Small intestine (tissue), 7 donors: ENCODE data around the gene KRTAP5-9. TPM values are rescaled to one million over a fixed set of nuclear protein-coding genes. Genes with fewer than 3 reads are reported as not detected.
"Not testable (repeated sequence)": the region's sequence is repeated elsewhere in the genome, so short reads cannot be mapped to it uniquely, and the experiment has no call there.

Experiments used
- DNase-seq, 2 donors: peaks; one replicate each; pipeline versions ENCODE4 v3.0.0 to v3.0.0-alpha.2; 2013
- FAIRE-seq: peaks from 2 replicates; lab custom pipeline; 2012; peaks lifted over from hg19 to GRCh38; lab: Jason Lieb, UNC
- H3K27ac ChIP-seq, 3 donors: one replicate each; pipeline ENCODE4 v1.5.1; 2013; ENCODE audit warnings: low read length in 2 of 3, mild to moderate bottlenecking in 2 of 3, control low read depth in 1 of 3, inconsistent platforms in 1 of 3, low read depth in 1 of 3, moderate library complexity in 1 of 3
- H3K27me3 ChIP-seq, 3 donors: one replicate each; pipeline ENCODE4 v1.6.1; 2013; ENCODE audit warnings: low read length in 3 of 3, inconsistent platforms in 1 of 3; ENCODE audit not compliant: control insufficient read depth in 3 of 3, insufficient read depth in 3 of 3
- H3K36me3 ChIP-seq, 3 donors: one replicate each; pipeline ENCODE4 v1.6.1; 2013; ENCODE audit warnings: low read length in 3 of 3, inconsistent platforms in 1 of 3, low read depth in 1 of 3, mild to moderate bottlenecking in 1 of 3, moderate library complexity in 1 of 3; ENCODE audit not compliant: control insufficient read depth in 3 of 3, insufficient read depth in 2 of 3
- H3K4me1 ChIP-seq, 3 donors: one replicate each; pipeline ENCODE4 v1.6.1; 2013; ENCODE audit warnings: low read length in 2 of 3, inconsistent platforms in 1 of 3, low read depth in 1 of 3, mild to moderate bottlenecking in 1 of 3, moderate library complexity in 1 of 3; ENCODE audit not compliant: control insufficient read depth in 3 of 3, insufficient read depth in 2 of 3
- H3K4me3 ChIP-seq, 3 donors: one replicate each; pipeline ENCODE4 v1.5.1; 2013; ENCODE audit warnings: low read length in 3 of 3, control low read depth in 1 of 3, inconsistent platforms in 1 of 3, low read depth in 1 of 3, mild to moderate bottlenecking in 1 of 3, moderate library complexity in 1 of 3
- H3K9me3 ChIP-seq, 2 donors: one replicate each; pipeline ENCODE4 v1.6.1; 2013; ENCODE audit warnings: low read depth in 1 of 2, low read length in 1 of 2; ENCODE audit not compliant: control insufficient read depth in 2 of 2, insufficient read depth in 1 of 2
- WGBS, 3 donors: extraction: QIAGEN DNeasy Blood & Tissue Kit; methylation state at CpG; one replicate each; pipeline ENCODE4 v1.1.7; 2013; 5-methylcytosine and 5-hydroxymethylcytosine counted together
- polyA plus RNA-seq, 4 donors: library from polyadenylated mRNA; stranded (reverse) in 3 of 4; unstranded in 1 of 4; fragments of 200-250 nt in 3 of 4; fragments of 120-200 nt in 1 of 4; gene quantifications; one replicate each; pipeline versions ENCODE4 v1.2.1 to v1.2.3, GENCODE V29; 2013
- donor health status: healthy with polysubstance abuse.
- donor health status: control.
- donor health status: control.
- donor health status: Bipolar disorder and iron deficiency.
- donor health status: healthy.

The KRTAP5-9 gene
- polyA plus RNA-seq, 4 donors, result 0.31 to 0.67 (median 0.50) TPM; not detected in 1

DNA sequence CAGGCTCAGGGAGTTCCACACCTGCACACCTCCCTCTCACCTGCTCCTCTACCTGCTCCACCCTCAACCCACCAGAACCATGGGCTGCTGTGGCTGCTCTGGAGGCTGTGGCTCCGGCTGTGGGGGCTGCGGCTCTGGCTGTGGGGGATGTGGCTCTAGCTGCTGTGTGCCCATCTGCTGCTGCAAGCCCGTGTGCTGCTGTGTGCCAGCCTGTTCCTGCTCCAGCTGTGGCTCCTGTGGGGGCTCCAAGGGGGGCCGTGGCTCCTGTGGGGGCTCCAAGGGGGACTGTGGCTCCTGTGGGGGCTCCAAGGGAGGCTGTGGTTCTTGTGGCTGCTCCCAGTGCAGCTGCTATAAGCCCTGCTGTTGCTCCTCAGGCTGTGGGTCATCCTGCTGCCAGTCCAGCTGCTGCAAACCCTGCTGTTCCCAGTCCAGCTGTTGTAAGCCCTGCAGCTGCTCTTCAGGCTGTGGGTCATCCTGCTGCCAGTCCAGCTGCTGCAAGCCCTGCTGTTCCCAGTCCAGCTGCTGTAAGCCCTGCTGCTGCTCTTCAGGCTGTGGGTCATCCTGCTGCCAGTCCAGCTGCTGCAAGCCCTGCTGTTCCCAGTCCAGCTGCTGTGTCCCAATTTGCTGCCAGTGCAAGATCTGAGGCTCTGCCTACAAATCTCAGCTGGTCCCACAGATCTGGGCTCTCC is 10.1 kb upstream of the KRTAP5-9 start, which contains the start of gene KRTAP5-8:
Gene KRTAP5-8 (plus strand): TSS at position 49 of the 689 bp plus-strand sequence. CDS start 31 bp downstream, at position 80.
- not testable (repeated sequence) for FAIRE-seq, H3K27ac ChIP-seq, H3K9me3 ChIP-seq, H3K36me3 ChIP-seq, DNase-seq, H3K4me3 ChIP-seq, H3K27me3 ChIP-seq
- H3K4me1 ChIP-seq, result peaks cover 0 to 16% (median 0%) of the 10 kb centered on the region in 3 donors
- WGBS, 3 donors, result 64 to 81% (median 68%) methylated on average over 3 to 4 of the region's 4 CpGs

DNA sequence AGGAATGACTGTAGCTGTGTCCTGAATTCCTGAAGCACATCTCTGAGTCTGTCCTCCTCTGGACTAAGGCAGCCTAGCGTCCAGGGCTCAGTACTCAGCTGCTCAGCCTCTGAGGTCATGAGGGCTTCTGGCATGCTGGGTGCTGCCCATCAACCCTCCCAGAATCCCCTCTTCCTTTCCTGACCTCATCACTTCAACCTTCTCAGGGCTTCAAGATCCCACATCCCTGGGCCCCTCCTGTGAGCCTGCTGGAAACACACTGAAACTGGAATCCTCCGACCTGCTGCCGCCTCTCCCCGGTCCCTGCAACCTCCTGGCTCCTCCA is 9.6 kb upstream of the KRTAP5-9 start:
- WGBS, 3 donors, result 86 to 95% (median 93%) methylated on average over 4 of the region's 4 CpGs
- FAIRE-seq, result no peak

DNA sequence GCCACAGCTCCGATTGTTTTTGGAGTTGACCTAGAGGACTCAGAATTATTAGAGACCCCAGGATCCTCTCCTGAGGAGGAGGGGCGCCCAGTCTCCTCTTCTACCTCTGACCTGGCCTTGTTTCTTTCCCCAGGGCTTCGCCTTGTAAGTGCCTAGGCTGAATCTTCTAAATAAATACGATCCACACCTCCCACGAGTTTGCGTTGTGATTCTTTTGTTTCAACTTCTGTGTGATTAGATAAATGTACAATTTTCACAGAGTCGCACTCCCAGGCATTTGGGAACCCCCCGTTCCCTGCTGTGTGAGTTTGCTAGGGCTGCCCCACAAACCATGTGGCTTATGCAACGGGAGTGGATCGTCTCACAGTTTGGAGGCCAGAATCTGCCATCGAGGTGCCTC is 9.2 kb upstream of the KRTAP5-9 start:
- no peak for DNase-seq
- 87 to 89% (median 88%) methylated on average over 11 of the region's 11 CpGs for WGBS, 3 donors
- Histone ChIP-seq H3K9me3 (peaks cover 0 to 7% of the 10 kb centered on the region in 2 donors), H3K4me1 (peaks cover 2 to 19% (median 3%) of the 10 kb centered on the region in 3 donors), H3K27ac (no peak overlapping the region), H3K36me3 (no peaks in the 10 kb centered on the region), H3K4me3 (no peak overlapping the region), H3K27me3 (peaks cover 0 to 2% (median 0%) of the 10 kb centered on the region in 3 donors)
- no peak for FAIRE-seq

More for the DNA sequence above, 9.6 kb upstream of the KRTAP5-9 start:
- no peak overlapping the region for H3K27ac ChIP-seq
- H3K4me3 ChIP-seq, result no peak overlapping the region
- peaks cover 0 to 16% (median 0%) of the 10 kb centered on the region in 3 donors for H3K4me1 ChIP-seq
- DNase-seq, result no peak
- peaks cover 0 to 7% of the 10 kb centered on the region in 2 donors for H3K9me3 ChIP-seq
- H3K27me3 ChIP-seq, result peaks cover 0 to 2% (median 0%) of the 10 kb centered on the region in 3 donors
- no peaks in the 10 kb centered on the region for H3K36me3 ChIP-seq

DNA sequence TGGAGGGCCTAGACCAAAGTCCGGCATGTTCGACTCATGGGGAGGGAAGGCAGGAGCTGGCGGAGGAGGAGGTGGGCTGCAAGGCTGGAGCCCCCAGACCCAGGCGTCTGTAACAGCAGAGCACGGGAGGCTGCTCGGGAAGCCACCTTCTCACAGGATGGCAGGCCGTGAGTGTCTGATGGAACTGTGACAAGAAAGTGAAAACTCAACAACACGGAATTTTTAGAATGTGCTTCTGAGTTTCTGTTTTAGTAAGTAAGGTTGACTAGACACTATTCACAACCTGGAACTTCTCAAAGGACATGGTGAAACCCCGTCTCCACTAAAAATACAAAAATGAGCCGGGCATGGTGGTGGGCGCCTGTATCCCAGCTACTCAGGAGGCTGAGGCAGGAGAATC is 8.2 kb upstream of the KRTAP5-9 start:
- FAIRE-seq, result not testable (repeated sequence)

DNA sequence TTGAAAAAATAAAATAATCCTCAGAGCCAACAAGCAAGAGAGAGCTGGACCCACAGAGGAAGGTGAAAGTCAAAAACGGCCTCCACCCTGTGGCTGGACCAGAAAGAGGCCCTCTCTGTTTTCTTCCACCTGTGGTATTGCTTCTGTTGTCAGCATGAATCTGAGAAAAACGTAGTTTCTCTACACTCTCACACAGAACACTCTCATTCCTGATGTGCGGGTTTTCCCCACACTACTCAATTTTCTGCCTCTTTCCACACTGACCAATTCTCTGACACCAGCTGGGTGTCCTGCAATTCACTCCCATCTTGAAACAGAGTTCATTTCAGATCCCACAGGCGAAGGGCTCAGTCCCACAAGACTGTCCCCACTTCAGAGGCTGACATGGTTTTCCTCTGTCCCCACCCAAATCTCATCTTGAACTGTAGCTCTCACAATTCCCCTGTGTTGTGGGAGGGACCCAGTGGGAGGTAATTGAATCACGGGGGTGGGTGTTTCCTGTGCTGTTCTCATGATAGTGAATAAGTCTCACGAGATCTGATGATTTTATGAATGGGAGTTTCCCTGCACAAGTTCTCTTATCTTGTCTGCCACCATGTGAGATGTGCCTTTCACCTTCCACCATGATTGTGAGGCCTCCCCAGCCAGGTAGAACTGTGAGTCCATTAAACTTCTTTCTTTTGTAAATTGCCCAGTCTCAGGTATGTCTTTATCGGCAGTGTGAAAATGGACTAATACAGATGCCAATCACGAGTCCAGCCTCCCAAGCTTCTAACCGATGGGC is 7.5 kb upstream of the KRTAP5-9 start:
- 80 to 93% (median 85%) methylated on average over 9 of the region's 9 CpGs for WGBS, 3 donors
- H3K4me3 ChIP-seq, H3K4me1 ChIP-seq, H3K27me3 ChIP-seq, DNase-seq, FAIRE-seq, H3K27ac ChIP-seq, H3K9me3 ChIP-seq, H3K36me3 ChIP-seq: not testable (repeated sequence)

More for the DNA sequence above, 8.2 kb upstream of the KRTAP5-9 start:
- not testable (repeated sequence) for H3K36me3 ChIP-seq, DNase-seq, H3K9me3 ChIP-seq, H3K4me3 ChIP-seq, H3K27ac ChIP-seq, H3K27me3 ChIP-seq
- peaks cover 2 to 14% (median 4%) of the 10 kb centered on the region in 3 donors for H3K4me1 ChIP-seq
- 82 to 92% (median 90%) methylated on average over 11 of the region's 11 CpGs for WGBS, 3 donors

DNA sequence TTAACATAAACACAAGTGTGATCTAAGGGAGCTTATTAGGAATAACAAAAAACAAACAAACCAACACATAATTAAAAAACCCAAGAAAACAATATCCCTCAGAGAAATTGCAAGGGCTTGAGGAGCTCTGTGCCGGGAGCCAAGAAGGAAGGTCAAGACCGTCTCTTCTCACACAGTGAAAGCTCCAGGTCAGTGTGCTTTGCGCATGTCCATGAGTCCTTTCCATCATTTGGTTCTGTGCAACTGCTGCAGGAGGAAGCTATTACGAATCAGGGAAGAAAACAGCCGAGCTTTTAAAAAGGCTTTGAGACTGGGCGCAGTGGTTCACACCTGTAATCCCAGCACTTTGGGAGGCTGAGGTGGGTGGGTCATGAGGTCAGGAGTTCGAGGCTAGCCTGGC is 5.8 kb upstream of the KRTAP5-9 start:
- peaks cover 0 to 19% of the 10 kb centered on the region in 2 donors for H3K9me3 ChIP-seq
- H3K36me3 ChIP-seq, result no peaks in the 10 kb centered on the region
- DNase-seq, result no peak
- no peak overlapping the region for H3K4me3 ChIP-seq
- H3K4me1 ChIP-seq, result peaks cover 2 to 5% (median 4%) of the 10 kb centered on the region in 3 donors
- H3K27me3 ChIP-seq, result peaks cover 0 to 2% (median 0%) of the 10 kb centered on the region in 3 donors
- H3K27ac ChIP-seq, result no peak overlapping the region
- FAIRE-seq, result no peak
- WGBS, 3 donors, result 89 to 91% (median 90%) methylated on average over 7 of the region's 7 CpGs

DNA sequence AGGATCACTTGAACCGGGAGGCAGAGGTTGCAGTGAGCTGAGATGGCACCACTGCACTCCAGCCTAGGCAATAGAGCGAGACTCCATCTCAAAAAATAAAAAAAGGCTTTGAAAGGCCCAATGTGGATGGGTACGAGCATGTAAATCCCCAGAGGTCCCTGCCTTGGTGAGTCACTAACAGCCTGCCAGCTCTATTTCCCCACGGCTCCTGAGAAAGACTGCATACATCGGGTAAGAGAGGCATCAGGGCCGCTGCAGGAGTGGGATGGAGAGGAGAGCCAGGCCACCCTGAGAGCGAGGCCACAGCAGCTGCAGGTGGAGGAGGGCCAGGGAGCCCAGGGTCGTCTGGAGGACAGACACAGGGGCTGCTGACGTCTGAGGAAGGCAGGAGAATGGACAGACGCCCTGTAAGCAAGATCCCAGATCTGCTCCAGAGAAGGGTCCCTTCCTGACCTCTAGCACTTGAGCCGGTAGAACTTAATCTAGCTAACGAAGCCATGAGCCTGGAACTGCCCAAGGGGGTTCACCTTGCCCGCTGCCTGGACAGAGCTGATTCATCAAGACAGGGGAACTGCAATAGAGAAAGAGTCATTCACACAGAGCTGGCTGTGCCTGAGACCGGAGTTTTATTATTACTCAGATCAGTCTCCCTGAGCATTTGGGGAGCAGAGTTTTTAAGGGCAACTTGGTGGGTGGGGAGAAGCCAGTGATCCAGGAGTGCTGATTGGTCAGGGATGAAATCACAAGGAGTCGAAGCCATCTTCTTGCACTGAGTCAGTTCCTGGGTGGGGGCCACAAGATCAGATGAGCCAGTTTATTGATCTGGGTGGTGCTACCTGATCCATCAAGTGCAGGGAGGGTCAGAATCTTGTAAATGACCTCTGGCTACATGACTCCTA is 5.1 kb upstream of the KRTAP5-9 start:
- peaks cover 0 to 19% of the 10 kb centered on the region in 2 donors for H3K9me3 ChIP-seq
- H3K4me3 ChIP-seq, result no peak overlapping the region
- H3K27ac ChIP-seq, result no peak overlapping the region
- H3K36me3 ChIP-seq, result no peaks in the 10 kb centered on the region
- FAIRE-seq, result no peak
- DNase-seq, result peak in 1 of 2 donors; percentile 15
- peaks cover 2 to 5% (median 4%) of the 10 kb centered on the region in 3 donors for H3K4me1 ChIP-seq
- 72 to 82% (median 80%) methylated on average over 15 of the region's 15 CpGs for WGBS, 3 donors
- peaks cover 0 to 2% (median 0%) of the 10 kb centered on the region in 3 donors for H3K27me3 ChIP-seq

DNA sequence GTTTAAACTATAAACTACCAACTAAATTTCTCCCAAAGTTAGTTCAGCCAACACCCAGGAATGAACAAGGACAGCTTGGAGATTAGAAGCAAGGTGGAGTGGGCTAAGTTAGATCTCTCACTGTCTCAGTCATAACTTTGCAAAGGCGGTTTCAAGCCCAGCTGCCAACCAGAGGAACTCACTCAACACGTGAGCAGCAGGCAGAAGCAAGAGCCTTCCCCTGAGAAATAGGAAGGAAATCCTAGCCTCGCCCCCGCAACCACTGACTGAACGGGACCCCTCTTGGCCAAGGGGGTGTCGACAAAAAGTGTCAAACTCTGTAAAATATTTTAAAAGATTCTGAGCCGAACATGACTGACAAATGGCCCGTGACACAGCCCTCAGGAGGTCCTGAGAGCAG is 4.4 kb upstream of the KRTAP5-9 start:
- 59 to 77% (median 64%) methylated on average over 8 of the region's 8 CpGs for WGBS, 3 donors
- DNase-seq (no peak), FAIRE-seq (no peak)
- H3K27me3 ChIP-seq, result peaks cover 0 to 2% (median 0%) of the 10 kb centered on the region in 3 donors
- H3K36me3 ChIP-seq, result no peaks in the 10 kb centered on the region
- no peak overlapping the region for H3K4me3 ChIP-seq
- H3K27ac ChIP-seq, result no peak overlapping the region
- peaks cover 2 to 5% (median 4%) of the 10 kb centered on the region in 3 donors for H3K4me1 ChIP-seq
- H3K9me3 ChIP-seq, result peaks cover 0 to 19% of the 10 kb centered on the region in 2 donors
